ENCODE measurements around the gene MIAT. TPM values are rescaled to one million over a fixed set of nuclear protein-coding genes. Genes with fewer than 3 reads are reported as not detected.

The MIAT gene
- total and polyA plus RNA-seq, 9 of the 15 experiments (the other 6 are each of a cell fraction or from before 2014, with no cell fraction given) = 0.03 to 0.93 (median 0.34) TPM

GRCh38 chr22:26691377-26691716, 34.0 kb downstream of the MIAT start:
- POLR2A ChIA-PET = interaction anchor here (0.6 kb wide), 1 partner anchor 690 kb away, joined by 3 read pairs; no protein-coding TSS in a partner anchor
- no peaks in the 10 kb centered on the region for H3K27me3 ChIP-seq (ENCODE audit: control insufficient read depth in 2 of 2, insufficient read depth in 2 of 2, low read length in 2 of 2)
- 0 out of 2 replicates have a peak, but pooled peaks cover 4% of the 10 kb centered on the region for H4K20me1 ChIP-seq (replicated peaks; ENCODE audit: control insufficient read depth, insufficient read depth, low read length)
- peaks cover 0 to 3% of the 10 kb centered on the region in 2 experiments; a peak in 1 of 5 replicates for H3K4me1 ChIP-seq (replicated peaks in 1 of 2; ENCODE audit: control insufficient read depth in 2 of 2, insufficient read depth in 2 of 2, low read length in 2 of 2)
- CTCF ChIA-PET (ENCODE audit: low intra/inter-chr PET ratio) = no interaction called here
- H3K9me1 ChIP-seq (ENCODE audit: control insufficient read depth, insufficient read depth, low read length) = no peaks in the 10 kb centered on the region
- intact Hi-C loops (cut with micrococcal nuclease) (no loop called here), in situ Hi-C loops (cut with MboI) (no loop called here)
- no peak for ATAC-seq
- DNase-seq (ENCODE audit: extremely low read depth in 1 of 4, low spot score in 3 of 4) = no peak
- no peaks in the 10 kb centered on the region for H3K36me3 ChIP-seq (ENCODE audit: control insufficient read depth, insufficient read depth, low read length)
- H2AFZ ChIP-seq (ENCODE audit: low read depth, low read length) = no peak overlapping the region
- no peak for TF ChIP-seq ZNF239 (CRISPR knock-in tag; IDR thresholded peaks at IDR 0.05)
- no peak for TF ChIP-seq RHOXF2B (CRISPR knock-in tag; conservative IDR thresholded peaks at IDR 0.05)
- no peak for TF ChIP-seq NFIC (IDR thresholded peaks at IDR 0.05)
- peak; percentile 18 for TF ChIP-seq ZFP36 (IDR thresholded peaks at IDR 0.05; ENCODE audit: low read depth, low read length, partially characterized antibody)
- peak; percentile 58; the same call in 1 of the 2 replicates for TF ChIP-seq BCOR (IDR thresholded peaks at IDR 0.05)
- TF ChIP-seq RBM25 (IDR thresholded peaks at IDR 0.05; ENCODE audit: low read depth, low read length, severe bottlenecking) = peak; percentile 52
- no peak overlapping the region for H3K4me3 ChIP-seq
- H3K9me3 ChIP-seq (replicated peaks; ENCODE audit: control insufficient read depth, insufficient read depth, low read depth, low read length) = no peaks in the 10 kb centered on the region
- BruUV-seq (replicated peaks) = no TSS peak
- no peaks in the 10 kb centered on the region for H3K79me2 ChIP-seq (ENCODE audit: control insufficient read depth, insufficient read depth, low read length)
- no peak overlapping the region for H3K4me2 ChIP-seq (ENCODE audit: insufficient read depth, low read length)
- 78% methylated on average over 5 of the region's 6 CpGs for WGBS (ENCODE audit: insufficient coverage, low coverage, missing lambda C conversion rate)
- no peak overlapping the region for H3K9ac ChIP-seq (ENCODE audit: insufficient read depth in 1 of 2, low read depth in 2 of 2, low read length in 2 of 2)
- no peak for FAIRE-seq
- H3K27ac ChIP-seq (ENCODE audit: extremely low read depth, low read depth, low read length) = no peak overlapping the region

- 40% methylated on average over 3 of the region's 3 CpGs for WGBS (ENCODE audit: insufficient coverage, low coverage, missing lambda C conversion rate)
- POLR2A ChIA-PET = interaction anchor here (1.1 kb wide), 1 partner anchor 41 kb away, joined by 4 read pairs; no protein-coding TSS in a partner anchor
- peaks cover 0 to 3% of the 10 kb centered on the region in 2 experiments; a peak in 1 of 5 replicates for H3K4me1 ChIP-seq (replicated peaks in 1 of 2; ENCODE audit: control insufficient read depth in 2 of 2, insufficient read depth in 2 of 2, low read length in 2 of 2)
- TF ChIP-seq SFPQ (IDR thresholded peaks at IDR 0.05; ENCODE audit: low read depth, low read length) (no peak), ZNF444 (CRISPR knock-in tag; IDR thresholded peaks at IDR 0.05) (no peak), TEAD1 (CRISPR knock-in tag; IDR thresholded peaks at IDR 0.05) (no peak)
- TF ChIP-seq, protein P1, sequence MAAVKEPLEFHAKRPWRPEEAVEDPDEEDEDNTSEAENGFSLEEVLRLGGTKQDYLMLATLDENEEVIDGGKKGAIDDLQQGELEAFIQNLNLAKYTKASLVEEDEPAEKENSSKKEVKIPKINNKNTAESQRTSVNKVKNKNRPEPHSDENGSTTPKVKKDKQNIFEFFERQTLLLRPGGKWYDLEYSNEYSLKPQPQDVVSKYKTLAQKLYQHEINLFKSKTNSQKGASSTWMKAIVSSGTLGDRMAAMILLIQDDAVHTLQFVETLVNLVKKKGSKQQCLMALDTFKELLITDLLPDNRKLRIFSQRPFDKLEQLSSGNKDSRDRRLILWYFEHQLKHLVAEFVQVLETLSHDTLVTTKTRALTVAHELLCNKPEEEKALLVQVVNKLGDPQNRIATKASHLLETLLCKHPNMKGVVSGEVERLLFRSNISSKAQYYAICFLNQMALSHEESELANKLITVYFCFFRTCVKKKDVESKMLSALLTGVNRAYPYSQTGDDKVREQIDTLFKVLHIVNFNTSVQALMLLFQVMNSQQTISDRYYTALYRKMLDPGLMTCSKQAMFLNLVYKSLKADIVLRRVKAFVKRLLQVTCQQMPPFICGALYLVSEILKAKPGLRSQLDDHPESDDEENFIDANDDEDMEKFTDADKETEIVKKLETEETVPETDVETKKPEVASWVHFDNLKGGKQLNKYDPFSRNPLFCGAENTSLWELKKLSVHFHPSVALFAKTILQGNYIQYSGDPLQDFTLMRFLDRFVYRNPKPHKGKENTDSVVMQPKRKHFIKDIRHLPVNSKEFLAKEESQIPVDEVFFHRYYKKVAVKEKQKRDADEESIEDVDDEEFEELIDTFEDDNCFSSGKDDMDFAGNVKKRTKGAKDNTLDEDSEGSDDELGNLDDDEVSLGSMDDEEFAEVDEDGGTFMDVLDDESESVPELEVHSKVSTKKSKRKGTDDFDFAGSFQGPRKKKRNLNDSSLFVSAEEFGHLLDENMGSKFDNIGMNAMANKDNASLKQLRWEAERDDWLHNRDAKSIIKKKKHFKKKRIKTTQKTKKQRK (IDR thresholded peaks at IDR 0.05; ENCODE audit: borderline replicate concordance, low read depth, low read length) = no peak
Measured at GRCh38 chr22:26692215-26692614, 34.8 kb downstream of the MIAT start.

More at GRCh38 chr22:26692215-26692614, 34.8 kb downstream of the MIAT start:
- Histone ChIP-seq H3K9me1 (ENCODE audit: control insufficient read depth, insufficient read depth, low read length) (no peaks in the 10 kb centered on the region), H3K79me2 (ENCODE audit: control insufficient read depth, insufficient read depth, low read length) (no peaks in the 10 kb centered on the region), H3K9ac (ENCODE audit: insufficient read depth in 1 of 2, low read depth in 2 of 2, low read length in 2 of 2) (no peak overlapping the region), H4K20me1 (replicated peaks; ENCODE audit: control insufficient read depth, insufficient read depth, low read length) (0 out of 2 replicates have a peak, but pooled peaks cover 4% of the 10 kb centered on the region), H3K9me3 (replicated peaks; ENCODE audit: control insufficient read depth, insufficient read depth, low read depth, low read length) (no peaks in the 10 kb centered on the region), H3K36me3 (ENCODE audit: control insufficient read depth, insufficient read depth, low read length) (no peaks in the 10 kb centered on the region), H3K4me3 (no peak overlapping the region), H2AFZ (ENCODE audit: low read depth, low read length) (no peak overlapping the region), H3K4me2 (ENCODE audit: insufficient read depth, low read length) (no peak overlapping the region), H3K27ac (ENCODE audit: extremely low read depth, low read depth, low read length) (no peak overlapping the region), H3K27me3 (ENCODE audit: control insufficient read depth in 2 of 2, insufficient read depth in 2 of 2, low read length in 2 of 2) (no peaks in the 10 kb centered on the region)
- CTCF ChIA-PET (ENCODE audit: low intra/inter-chr PET ratio) = no interaction called here
- in situ Hi-C loops (cut with MboI) = no loop called here
- no TSS peak for BruUV-seq (replicated peaks)
- no peak for DNase-seq (ENCODE audit: extremely low read depth in 1 of 4, low spot score in 3 of 4)
- no peak for ATAC-seq
- intact Hi-C loops (cut with micrococcal nuclease) = no loop called here
- FAIRE-seq = no peak
